ENCODE data around the gene MEF2A. TPM values are rescaled to one million over a fixed set of nuclear protein-coding genes. Genes with fewer than 3 reads are reported as not detected.

Gene MEF2A
- total and polyA plus RNA-seq, 10 of the 15 experiments (the other 5 are each of a cell fraction or from before 2014, with no cell fraction given), result 7.2 to 46.7 (median 35.9) TPM

GRCh38 chr15:99598296-99598695 is 32.5 kb downstream of the MEF2A start (continued):
- no peak for TF ChIP-seq TCF3 (IDR thresholded peaks at IDR 0.05; ENCODE audit: borderline replicate concordance, insufficient read depth, low read depth, low read length)
- no peak for TF ChIP-seq GATAD2B (conservative IDR thresholded peaks at IDR 0.05; ENCODE audit: low read depth)

DNA sequence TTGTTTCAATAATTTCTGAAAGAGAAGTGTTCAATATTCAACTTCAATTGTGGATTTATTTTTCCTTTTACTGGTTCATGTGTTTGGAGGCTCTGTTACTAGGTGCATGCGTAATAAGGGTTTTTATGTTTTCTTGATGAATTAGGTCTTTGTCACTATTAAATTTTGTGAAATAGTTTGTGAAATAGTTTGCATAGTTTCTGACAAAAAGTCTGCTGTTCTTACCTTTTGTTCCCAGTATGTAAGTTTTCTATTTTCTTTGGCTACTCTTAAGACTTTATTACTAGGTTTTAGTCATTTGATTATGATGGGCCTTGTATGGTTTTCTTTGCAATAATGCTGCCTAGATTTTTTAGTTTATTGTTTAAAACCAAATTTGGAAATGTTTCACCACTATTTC is 38.0 kb downstream of the MEF2A start:
- no peak overlapping the region for H3K27ac ChIP-seq (ENCODE audit: control insufficient read depth, insufficient read depth)
- H3K9me3 ChIP-seq (replicated peaks; ENCODE audit: control insufficient read depth, insufficient read depth, low read length), result peaks cover 9% of the 10 kb centered on the region
- H3K79me2 ChIP-seq (ENCODE audit: control insufficient read depth, insufficient read depth, low read length), result peaks cover 88% of the 10 kb centered on the region
- in situ Hi-C loops (cut with MboI), result no loop called here
- SMC1A ChIA-PET (ENCODE audit: uncharacterized antibody, unreplicated experiment), result no interaction called here
- CTCF ChIA-PET, result no interaction called here
- H3K4me1 ChIP-seq (ENCODE audit: control insufficient read depth, insufficient read depth, low read length), result peaks cover 15% of the 10 kb centered on the region
- no peak overlapping the region for H3K4me3 ChIP-seq
- no peak for FAIRE-seq
- TF ChIP-seq BMI1 (IDR thresholded peaks at IDR 0.05; ENCODE audit: borderline replicate concordance) (no peak), SPI1 (IDR thresholded peaks at IDR 0.05; ENCODE audit: borderline replicate concordance, insufficient read depth, low read depth, low read length) (no peak), IKZF1 (conservative IDR thresholded peaks at IDR 0.05) (no peak), ZBED1 (IDR thresholded peaks at IDR 0.05; ENCODE audit: borderline replicate concordance) (no peak), TCF7 (IDR thresholded peaks at IDR 0.05; ENCODE audit: borderline replicate concordance) (no peak), YY1 (IDR thresholded peaks at IDR 0.05; ENCODE audit: low read depth, low read length) (no peak), RELA (IDR thresholded peaks at IDR 0.05; ENCODE audit: borderline replicate concordance, partially characterized antibody) (no peak), MEF2A (IDR thresholded peaks at IDR 0.05; ENCODE audit: insufficient read depth, low read depth, low read length) (no peak), BHLHE40 (IDR thresholded peaks at IDR 0.05; ENCODE audit: borderline replicate concordance in 1 of 2, low read depth in 2 of 2, low read length in 1 of 2) (no peak), MAX (IDR thresholded peaks at IDR 0.05; ENCODE audit: low read depth, low read length) (no peak)
- TF ChIP-seq, protein P1, sequence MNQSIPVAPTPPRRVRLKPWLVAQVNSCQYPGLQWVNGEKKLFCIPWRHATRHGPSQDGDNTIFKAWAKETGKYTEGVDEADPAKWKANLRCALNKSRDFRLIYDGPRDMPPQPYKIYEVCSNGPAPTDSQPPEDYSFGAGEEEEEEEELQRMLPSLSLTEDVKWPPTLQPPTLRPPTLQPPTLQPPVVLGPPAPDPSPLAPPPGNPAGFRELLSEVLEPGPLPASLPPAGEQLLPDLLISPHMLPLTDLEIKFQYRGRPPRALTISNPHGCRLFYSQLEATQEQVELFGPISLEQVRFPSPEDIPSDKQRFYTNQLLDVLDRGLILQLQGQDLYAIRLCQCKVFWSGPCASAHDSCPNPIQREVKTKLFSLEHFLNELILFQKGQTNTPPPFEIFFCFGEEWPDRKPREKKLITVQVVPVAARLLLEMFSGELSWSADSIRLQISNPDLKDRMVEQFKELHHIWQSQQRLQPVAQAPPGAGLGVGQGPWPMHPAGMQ (IDR thresholded peaks at IDR 0.05; ENCODE audit: borderline replicate concordance), result no peak
- peaks cover 0 to 13% of the 10 kb centered on the region in 2 experiments; a peak in 3 of 4 replicates for H3K36me3 ChIP-seq (ENCODE audit: control insufficient read depth in 2 of 2, insufficient read depth in 2 of 2, low read length in 1 of 2)
- no peak overlapping the region for H2AFZ ChIP-seq (ENCODE audit: control insufficient read depth, low read depth, low read length)
- H3K27me3 ChIP-seq (replicated peaks in 1 of 2; ENCODE audit: control insufficient read depth in 2 of 2, insufficient read depth in 2 of 2, low read length in 1 of 2), result no peaks in the 10 kb centered on the region
- RAD21 ChIA-PET (ENCODE audit: unreplicated experiment), result no interaction called here
- WGBS (ENCODE audit: insufficient coverage, insufficient replicate concordance, low lambda C conversion rate, missing lambda C conversion rate), result 93% methylated on average over 1 of the region's 1 CpG
- no peak overlapping the region for H3K4me2 ChIP-seq (ENCODE audit: control insufficient read depth, insufficient read depth)
- intact Hi-C loops (cut with micrococcal nuclease; ENCODE audit: unreplicated experiment), result no loop called here
- no peak for ATAC-seq
- POLR2A ChIA-PET, result no interaction called here
- no TSS peak for BruUV-seq (replicated peaks)
- no peak overlapping the region for H3K9ac ChIP-seq (ENCODE audit: control insufficient read depth, insufficient read depth, low read length)
- H4K20me1 ChIP-seq (ENCODE audit: control insufficient read depth, insufficient read depth), result no peaks in the 10 kb centered on the region
- no peak for DNase-seq (ENCODE audit: low read depth, low spot score)
